ENCODE measurements around the gene MYO9A. TPM values are rescaled to one million over a fixed set of nuclear protein-coding genes. Genes with fewer than 3 reads are reported as not detected.

The MYO9A gene
- total RNA-seq, 1 experiment from 2014 or later: 21.4 TPM

DNA sequence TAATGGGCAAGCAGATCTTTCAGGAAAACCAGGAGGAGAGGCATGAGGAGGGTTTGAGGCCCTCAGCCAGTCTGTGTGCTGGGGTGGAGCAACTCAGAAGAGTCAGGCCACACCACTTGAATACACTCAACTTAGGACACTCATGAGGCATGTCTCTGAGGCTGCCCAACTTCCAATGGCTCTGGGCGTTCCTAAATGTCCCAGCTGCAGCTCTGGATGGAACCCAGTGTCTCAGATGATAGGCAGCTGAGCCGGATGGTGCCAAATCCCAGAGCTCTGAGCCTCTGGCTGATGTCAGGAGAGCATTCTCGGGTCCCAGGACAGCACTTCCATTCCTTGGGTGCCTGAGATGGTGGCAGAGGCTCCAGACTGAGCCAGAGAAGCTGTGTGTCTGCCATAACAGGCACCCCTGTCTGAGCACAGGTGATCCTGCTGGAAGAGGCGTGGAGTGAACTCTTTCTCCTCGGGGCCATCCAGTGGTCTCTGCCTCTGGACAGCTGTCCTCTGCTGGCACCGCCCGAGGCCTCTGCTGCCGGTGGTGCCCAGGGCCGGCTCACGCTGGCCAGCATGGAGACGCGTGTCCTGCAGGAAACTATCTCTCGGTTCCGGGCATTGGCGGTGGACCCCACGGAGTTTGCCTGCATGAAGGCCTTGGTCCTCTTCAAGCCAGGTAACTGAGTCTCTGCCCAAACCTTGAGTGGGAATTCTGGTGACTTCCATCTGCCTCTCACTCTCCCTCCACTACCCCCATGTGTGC lies 304.8 kb downstream of the MYO9A start:
- Histone ChIP-seq H3K4me2 (ENCODE audit: insufficient read depth, insufficient read length, low read length) (no peak overlapping the region), H3K9me3 (ENCODE audit: control insufficient read depth, low read depth, low read length) (no peaks in the 10 kb centered on the region), H3K79me2 (ENCODE audit: insufficient read depth, low read length) (no peaks in the 10 kb centered on the region), H3K23me2 (ENCODE audit: insufficient read length, low read depth, low read length, poor library complexity, severe bottlenecking) (no peaks in the 10 kb centered on the region), H3K27ac (ENCODE audit: insufficient read length, low read depth, low read length) (no peak overlapping the region), H3K23ac (ENCODE audit: insufficient read length, low read depth, low read length) (no peak overlapping the region), H4K8ac (replicated peaks; ENCODE audit: insufficient read length, low read depth, low read length) (no peak overlapping the region), H2BK120ac (ENCODE audit: low read depth, low read length, poor library complexity, severe bottlenecking) (no peak overlapping the region), H2BK5ac (ENCODE audit: insufficient read length, low read length) (no peak overlapping the region), H3K18ac (ENCODE audit: insufficient read length, low read depth, low read length) (no peak overlapping the region), H3K27me3 (ENCODE audit: insufficient read depth, low read length) (no peaks in the 10 kb centered on the region), H2BK15ac (ENCODE audit: low read depth, low read length) (no peak overlapping the region), H2BK12ac (ENCODE audit: insufficient read length, low read depth, low read length) (no peak overlapping the region), H3K14ac (ENCODE audit: insufficient read depth, low read length) (no peak overlapping the region; the same call in 1 of the 2 replicates), H3K9ac (ENCODE audit: extremely low read depth, insufficient read length, low read length) (no peak overlapping the region), H4K5ac (ENCODE audit: insufficient read length, low read depth, low read length) (no peak overlapping the region), H3T11ph (ENCODE audit: low read length) (no peak overlapping the region), H3K56ac (ENCODE audit: insufficient read length, low read depth, low read length) (no peak overlapping the region), H2AK5ac (ENCODE audit: insufficient read length, low read length) (no peak overlapping the region), H4K91ac (ENCODE audit: insufficient read length, low read depth, low read length) (no peak overlapping the region), H4K20me1 (ENCODE audit: control insufficient read depth, insufficient read depth, insufficient read length) (no peaks in the 10 kb centered on the region), H3K79me1 (ENCODE audit: insufficient read depth, low read depth, low read length, poor library complexity, severe bottlenecking) (no peaks in the 10 kb centered on the region), H3K4ac (ENCODE audit: low read depth, low read length) (no peak overlapping the region), H3K4me1 (ENCODE audit: insufficient read depth, low read length) (no peaks in the 10 kb centered on the region), H2AFZ (ENCODE audit: low read length) (no peak overlapping the region), H2BK20ac (ENCODE audit: low read depth, low read length, poor library complexity, severe bottlenecking) (no peak overlapping the region)
- WGBS (ENCODE audit: extremely low coverage, insufficient read length, low lambda C conversion rate): no CpG with 5 or more reads among the region's 16 CpGs
- H3K4me3 Mint-ChIP-seq: no peak overlapping the region
- peaks cover 0 to 4% (median 2%) of the 10 kb centered on the region in 3 experiments; a peak in 4 of 7 replicates for H3K36me3 Mint-ChIP-seq (ENCODE audit: insufficient read depth in 1 of 3, low read depth in 3 of 3)
- peaks cover 9 to 15% of the 10 kb centered on the region in 2 experiments for H3K4me1 Mint-ChIP-seq
- peaks cover 0 to 3% of the 10 kb centered on the region in 2 experiments; a peak in 2 of 5 replicates for H3K9me3 Mint-ChIP-seq
- H3K27ac Mint-ChIP-seq: peak overlapping the region in 2 of 3 experiments; percentile 57 to 97; a peak in 3 of 7 replicates
- TF ChIP-seq, protein P1, sequence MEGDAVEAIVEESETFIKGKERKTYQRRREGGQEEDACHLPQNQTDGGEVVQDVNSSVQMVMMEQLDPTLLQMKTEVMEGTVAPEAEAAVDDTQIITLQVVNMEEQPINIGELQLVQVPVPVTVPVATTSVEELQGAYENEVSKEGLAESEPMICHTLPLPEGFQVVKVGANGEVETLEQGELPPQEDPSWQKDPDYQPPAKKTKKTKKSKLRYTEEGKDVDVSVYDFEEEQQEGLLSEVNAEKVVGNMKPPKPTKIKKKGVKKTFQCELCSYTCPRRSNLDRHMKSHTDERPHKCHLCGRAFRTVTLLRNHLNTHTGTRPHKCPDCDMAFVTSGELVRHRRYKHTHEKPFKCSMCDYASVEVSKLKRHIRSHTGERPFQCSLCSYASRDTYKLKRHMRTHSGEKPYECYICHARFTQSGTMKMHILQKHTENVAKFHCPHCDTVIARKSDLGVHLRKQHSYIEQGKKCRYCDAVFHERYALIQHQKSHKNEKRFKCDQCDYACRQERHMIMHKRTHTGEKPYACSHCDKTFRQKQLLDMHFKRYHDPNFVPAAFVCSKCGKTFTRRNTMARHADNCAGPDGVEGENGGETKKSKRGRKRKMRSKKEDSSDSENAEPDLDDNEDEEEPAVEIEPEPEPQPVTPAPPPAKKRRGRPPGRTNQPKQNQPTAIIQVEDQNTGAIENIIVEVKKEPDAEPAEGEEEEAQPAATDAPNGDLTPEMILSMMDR (conservative IDR thresholded peaks at IDR 0.05): no peak
- H3K27me3 Mint-ChIP-seq (ENCODE audit: low read depth): peaks cover 4% of the 10 kb centered on the region
- DNase-seq: no peak
